Stimulated activated CD8-positive, alpha-beta memory T cell treated with anti-CD3 and anti-CD28 coated beads, Interleukin-4, amount 100 ng/mL, for 4 hours (primary cell): Measurements from ENCODE around the gene SUMO2.
"Not testable (repeated sequence)": the region's sequence is repeated elsewhere in the genome, so short reads cannot be mapped to it uniquely, and the experiment has no call there.

Experiments used
- DNase-seq, 2 donors: peaks; one replicate each; pipeline ENCODE4 v3.0.0-alpha.2; 2020; ENCODE audit warnings: low read depth in 2 of 2, low spot score in 1 of 2

SUMO2 gene

GRCh38 chr17:75146592-75146991 is 36.2 kb downstream of the SUMO2 start:
- no peak for DNase-seq

GRCh38 chr17:75144816-75145512 is 37.8 kb downstream of the SUMO2 start:
- no peak for DNase-seq

- no peak for DNase-seq
Measured at GRCh38 chr17:75142236-75142971, 40.4 kb downstream of the SUMO2 start.

GRCh38 chr17:75138519-75138918 is 44.2 kb downstream of the SUMO2 start:
- DNase-seq, result no peak

- not testable (repeated sequence) for DNase-seq
Measured at GRCh38 chr17:75137762-75138161, 45.0 kb downstream of the SUMO2 start.

GRCh38 chr17:75135946-75136345 is 46.8 kb downstream of the SUMO2 start:
- DNase-seq, result no peak

- no peak for DNase-seq
Measured at GRCh38 chr17:75135452-75135851, 47.3 kb downstream of the SUMO2 start.

- not testable (repeated sequence) for DNase-seq
Measured at GRCh38 chr17:75133607-75134347, 49.0 kb downstream of the SUMO2 start.

GRCh38 chr17:75133001-75133400 is 49.8 kb downstream of the SUMO2 start:
- DNase-seq, result no peak

GRCh38 chr17:75132018-75133000 is 50.5 kb downstream of the SUMO2 start:
- not testable (repeated sequence) for DNase-seq

- DNase-seq, result peak in 1 of 2 donors; percentile 45
Measured at GRCh38 chr17:75131278-75132017, 51.3 kb downstream of the SUMO2 start, which contains the start of gene NT5C. Gene NT5C, minus strand, starts transcription at chr17:75131742. Its CDS starts 35 bp downstream, at chr17:75131707.

- DNase-seq, result no peak
Measured at GRCh38 chr17:75130632-75131277, 52.0 kb downstream of the SUMO2 start.

GRCh38 chr17:75130059-75130631 is 52.6 kb downstream of the SUMO2 start:
- DNase-seq, result no peak

- DNase-seq, result no peak
Measured at GRCh38 chr17:75129576-75129975, 53.2 kb downstream of the SUMO2 start.

- DNase-seq, result no peak
Measured at GRCh38 chr17:75128694-75129505, 53.9 kb downstream of the SUMO2 start.

- not testable (repeated sequence) for DNase-seq
Measured at GRCh38 chr17:75127936-75128335, 54.8 kb downstream of the SUMO2 start.

- DNase-seq, result no peak
Measured at GRCh38 chr17:75126954-75127353, 55.8 kb downstream of the SUMO2 start.

GRCh38 chr17:75125984-75126383 is 56.8 kb downstream of the SUMO2 start:
- DNase-seq, result no peak
